ENCODE results near the gene RAB11FIP4. TPM values are rescaled to one million over a fixed set of nuclear protein-coding genes. Genes with fewer than 3 reads are reported as not detected.
"Not testable (repeated sequence)": the region's sequence is repeated elsewhere in the genome, so short reads cannot be mapped to it uniquely, and the experiment has no call there.

The RAB11FIP4 gene
- total RNA-seq, 1 experiment from 2014 or later = 48.8 TPM

DNA sequence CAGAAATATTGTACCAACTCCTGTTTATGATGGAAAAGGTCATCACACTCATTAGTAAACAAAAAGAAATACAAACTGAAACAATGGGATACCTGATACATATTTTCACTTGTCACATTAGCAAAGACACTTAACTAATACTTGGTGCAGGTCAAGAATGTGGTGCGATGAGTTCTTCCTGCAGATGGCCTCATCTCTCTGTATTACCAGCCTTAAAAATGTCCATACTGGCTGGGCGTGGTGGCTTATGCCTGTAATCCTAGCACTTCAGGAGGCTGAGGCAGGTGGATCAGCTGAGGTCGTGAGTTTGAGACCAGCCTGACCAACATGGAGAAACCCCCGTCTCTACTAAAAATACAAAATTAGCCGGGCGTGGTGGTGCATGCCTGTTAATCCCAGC is 8.0 kb upstream of the RAB11FIP4 start:
- DNase-seq (ENCODE audit: low read depth, low spot score); in situ Hi-C loops (cut with HindIII; ENCODE audit: low pct_unique_long_range_greater_than_20kb, low sequenced_read_pairs): not testable (repeated sequence)

DNA sequence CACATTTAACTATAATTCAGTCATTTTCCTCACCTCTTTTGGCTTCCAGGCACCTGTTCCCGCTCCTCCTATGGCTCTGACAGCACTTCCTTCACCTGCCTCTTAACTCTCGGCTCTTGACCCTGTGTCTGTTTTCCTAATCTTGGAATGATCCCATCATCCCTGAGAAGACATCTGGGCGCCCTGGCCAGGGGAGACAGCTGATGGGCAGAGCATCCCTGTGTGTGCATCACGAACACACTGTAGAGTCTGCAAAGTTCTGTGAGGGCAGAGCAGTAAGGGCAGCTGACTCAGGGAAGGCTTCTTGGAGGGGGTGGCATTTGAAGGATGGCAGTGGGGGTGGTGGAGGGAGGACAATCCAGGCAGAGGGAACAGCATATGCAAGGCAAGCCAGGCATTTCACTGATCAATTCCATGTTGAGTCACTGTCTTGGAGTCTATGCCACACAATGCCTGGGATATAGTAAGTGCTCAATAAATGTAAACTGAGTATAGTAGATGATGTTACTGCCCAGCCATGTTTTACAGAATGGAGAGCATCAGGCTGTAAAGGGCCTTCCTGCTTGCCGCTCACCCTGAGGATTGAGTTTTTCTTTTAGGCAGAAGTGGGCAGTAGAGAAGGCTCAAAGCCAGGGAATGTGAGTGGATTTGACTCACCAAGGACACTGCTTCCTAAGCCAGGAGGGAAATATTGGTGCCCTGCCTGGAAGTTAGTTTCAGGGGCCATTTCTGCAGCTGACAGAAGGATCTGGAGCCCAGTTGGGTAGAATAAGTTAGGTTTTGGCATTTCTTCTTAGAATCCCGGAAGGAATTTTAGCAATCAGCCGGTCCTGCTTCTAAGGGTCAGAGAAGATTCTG is 5.8 kb upstream of the RAB11FIP4 start:
- DNase-seq (ENCODE audit: low read depth, low spot score) = no peak

DNA sequence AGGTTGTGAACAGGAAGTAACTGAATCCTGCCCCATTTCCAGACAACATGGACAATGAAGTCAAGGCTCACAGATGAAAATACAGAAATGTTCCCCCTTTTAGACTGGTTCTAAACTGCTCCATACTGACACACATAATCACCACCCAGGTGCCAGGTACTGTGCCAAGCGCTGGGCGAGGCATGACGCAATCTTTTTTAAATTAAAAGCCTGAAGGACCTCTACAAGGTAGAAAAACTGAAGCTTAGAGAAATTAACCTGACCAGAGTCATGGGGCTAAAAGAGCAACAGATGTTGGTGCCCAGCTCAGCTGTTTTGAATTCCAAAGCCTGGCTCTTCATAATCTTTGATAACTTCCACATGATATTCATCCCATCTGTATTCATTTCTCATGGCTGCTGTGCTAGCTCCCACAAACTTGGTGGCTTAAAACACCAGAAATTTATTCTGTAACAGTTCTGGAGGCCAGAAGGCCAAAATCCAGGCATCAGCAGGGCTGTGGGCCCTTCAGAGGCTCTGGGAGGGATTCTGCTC is 4.9 kb upstream of the RAB11FIP4 start:
- in situ Hi-C loops (cut with HindIII; ENCODE audit: low pct_unique_long_range_greater_than_20kb, low sequenced_read_pairs) = no loop called here
- no peak for DNase-seq (ENCODE audit: low read depth, low spot score)

More for the DNA sequence above, 5.8 kb upstream of the RAB11FIP4 start:
- in situ Hi-C loops (cut with HindIII; ENCODE audit: low pct_unique_long_range_greater_than_20kb, low sequenced_read_pairs) = no loop called here

DNA sequence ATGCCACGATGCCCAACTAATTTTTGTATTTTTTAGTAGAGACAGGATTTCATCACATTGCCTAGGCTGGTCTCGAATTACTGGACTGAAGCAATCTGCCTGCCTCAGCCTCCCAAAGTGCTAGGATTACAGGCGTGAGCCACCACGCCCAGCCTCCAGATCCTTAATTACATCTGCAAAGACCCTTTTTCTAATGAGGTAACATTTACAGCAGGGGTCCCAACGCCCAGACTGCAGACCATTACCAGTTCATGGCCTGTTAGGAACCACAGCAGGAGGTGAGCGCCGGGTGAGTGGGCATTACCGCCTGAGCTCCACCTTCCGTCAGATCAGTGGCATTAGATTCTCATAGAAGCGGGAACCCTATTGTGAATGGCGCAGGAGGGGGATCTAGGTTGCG is 4.0 kb upstream of the RAB11FIP4 start:
- DNase-seq (ENCODE audit: low read depth, low spot score) = no peak
- in situ Hi-C loops (cut with HindIII; ENCODE audit: low pct_unique_long_range_greater_than_20kb, low sequenced_read_pairs) = no loop called here

DNA sequence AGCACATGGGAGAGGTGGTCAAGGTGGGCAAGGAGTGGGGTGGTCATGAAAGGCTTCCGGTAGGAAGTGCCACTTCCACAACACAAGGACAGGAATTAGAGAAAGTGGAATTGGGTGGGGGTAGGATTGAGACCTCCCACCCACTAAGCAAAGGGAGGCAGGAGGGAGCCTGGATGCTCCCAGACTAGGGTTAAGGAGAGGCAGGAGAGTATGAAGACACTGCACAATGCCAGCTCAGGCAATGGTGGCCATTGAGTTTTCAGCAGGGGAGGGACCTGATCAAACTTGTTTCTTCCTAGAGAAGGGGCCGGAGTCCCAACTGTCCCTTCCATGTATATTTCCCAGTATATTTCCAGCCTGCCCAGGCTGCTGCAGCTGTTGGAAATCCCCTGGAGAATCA is 3.1 kb upstream of the RAB11FIP4 start:
- in situ Hi-C loops (cut with HindIII; ENCODE audit: low pct_unique_long_range_greater_than_20kb, low sequenced_read_pairs) = no loop called here
- no peak for DNase-seq (ENCODE audit: low read depth, low spot score)

DNA sequence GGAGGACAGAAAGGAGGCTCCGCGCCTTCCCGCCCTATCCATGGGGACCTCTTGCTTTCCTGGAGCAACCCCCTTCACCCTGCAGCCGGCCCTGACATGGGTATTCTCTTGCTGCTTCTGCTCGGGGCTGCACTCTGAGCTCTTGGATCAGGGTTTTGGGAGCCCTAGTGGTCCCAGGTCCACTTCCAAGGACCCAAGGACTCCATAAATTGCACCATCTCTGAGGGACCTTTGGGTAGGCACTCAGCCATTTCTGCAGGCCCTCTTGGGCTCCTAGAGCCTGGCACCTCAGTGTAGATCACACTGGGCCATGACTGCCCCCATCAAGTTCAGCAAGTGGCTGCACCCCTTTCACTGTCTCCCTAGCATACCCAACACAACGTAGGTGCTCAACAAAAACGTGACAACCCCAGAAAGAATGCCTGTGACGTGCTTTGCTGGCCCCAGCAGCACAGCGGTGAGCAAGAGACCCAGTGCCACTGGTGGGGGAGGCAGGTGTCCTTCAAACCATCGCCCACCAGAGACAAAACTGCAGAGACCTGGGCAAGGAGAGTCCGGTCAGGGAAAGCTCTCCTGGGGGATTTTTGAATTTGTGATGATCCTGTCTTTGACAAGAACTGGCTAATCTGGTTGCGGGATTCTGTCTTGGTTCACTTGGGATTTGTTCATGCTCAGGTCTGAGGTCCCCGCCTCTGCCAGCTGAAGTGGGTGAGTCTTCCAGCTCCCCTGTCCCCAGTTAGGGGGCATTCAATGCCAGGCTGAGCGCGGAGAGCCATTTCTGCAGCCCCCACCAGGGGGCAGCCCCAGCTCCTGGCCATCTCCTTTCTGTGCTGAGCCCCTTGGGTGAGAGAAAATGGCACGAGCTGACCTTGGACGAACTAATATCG is 2.5 kb upstream of the RAB11FIP4 start:
- peak; percentile 54 for DNase-seq (ENCODE audit: low read depth, low spot score)
- in situ Hi-C loops (cut with HindIII; ENCODE audit: low pct_unique_long_range_greater_than_20kb, low sequenced_read_pairs) = no loop called here

DNA sequence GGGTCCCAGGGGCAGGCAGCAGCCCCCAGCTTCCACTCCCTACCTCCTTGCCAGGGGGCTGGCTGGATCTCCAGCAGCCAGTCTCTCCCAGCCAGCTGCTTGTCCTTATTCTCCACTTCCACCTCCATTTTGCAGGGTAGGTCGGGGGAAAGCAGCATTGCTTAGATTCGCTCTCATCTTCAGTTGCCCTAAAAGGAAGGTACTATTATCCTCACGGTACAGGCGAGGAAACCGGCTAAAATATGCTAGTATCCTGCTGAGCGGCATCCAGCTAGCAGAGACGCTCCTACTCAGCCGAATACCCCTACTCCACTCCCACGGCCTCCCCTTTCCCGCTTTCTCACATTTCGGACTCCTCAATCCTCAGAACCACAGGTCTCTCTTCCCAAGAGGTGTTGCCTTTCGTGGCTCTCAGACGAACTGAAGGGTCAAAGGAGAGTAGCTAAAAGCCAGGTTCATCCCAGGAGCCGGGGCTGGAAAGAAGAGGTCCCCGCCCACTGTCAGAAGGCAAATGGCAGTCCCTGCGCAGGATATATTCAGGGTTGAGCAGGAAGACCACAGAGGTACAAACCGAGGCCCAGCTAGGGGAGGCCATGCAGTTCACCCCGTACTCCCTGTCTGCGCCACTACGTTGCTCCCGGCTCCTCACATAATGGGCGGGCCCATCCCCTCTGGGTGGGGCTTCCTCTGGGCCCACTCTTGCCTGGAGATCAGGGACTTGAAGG is 1.7 kb upstream of the RAB11FIP4 start:
- DNase-seq (ENCODE audit: low read depth, low spot score) = no peak
- in situ Hi-C loops (cut with HindIII; ENCODE audit: low pct_unique_long_range_greater_than_20kb, low sequenced_read_pairs) = no loop called here

DNA sequence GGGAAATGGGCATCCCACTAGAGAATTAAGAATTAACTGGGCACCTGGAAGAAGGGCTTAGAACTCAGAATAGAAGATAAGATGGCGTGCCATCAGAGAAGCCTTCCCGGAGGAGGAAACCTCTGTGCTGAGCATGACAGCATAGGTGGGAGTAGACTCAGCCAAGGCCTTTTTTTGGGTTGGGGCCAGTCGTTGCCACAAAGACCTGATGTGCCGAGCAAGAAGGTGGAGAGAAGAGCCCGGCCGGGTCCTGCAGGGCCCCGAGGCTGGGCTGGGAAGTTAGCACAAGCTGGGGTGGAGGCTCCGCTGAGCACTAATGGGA is 1.1 kb upstream of the RAB11FIP4 start:
- in situ Hi-C loops (cut with HindIII; ENCODE audit: low pct_unique_long_range_greater_than_20kb, low sequenced_read_pairs) = no loop called here
- DNase-seq (ENCODE audit: low read depth, low spot score) = no peak

DNA sequence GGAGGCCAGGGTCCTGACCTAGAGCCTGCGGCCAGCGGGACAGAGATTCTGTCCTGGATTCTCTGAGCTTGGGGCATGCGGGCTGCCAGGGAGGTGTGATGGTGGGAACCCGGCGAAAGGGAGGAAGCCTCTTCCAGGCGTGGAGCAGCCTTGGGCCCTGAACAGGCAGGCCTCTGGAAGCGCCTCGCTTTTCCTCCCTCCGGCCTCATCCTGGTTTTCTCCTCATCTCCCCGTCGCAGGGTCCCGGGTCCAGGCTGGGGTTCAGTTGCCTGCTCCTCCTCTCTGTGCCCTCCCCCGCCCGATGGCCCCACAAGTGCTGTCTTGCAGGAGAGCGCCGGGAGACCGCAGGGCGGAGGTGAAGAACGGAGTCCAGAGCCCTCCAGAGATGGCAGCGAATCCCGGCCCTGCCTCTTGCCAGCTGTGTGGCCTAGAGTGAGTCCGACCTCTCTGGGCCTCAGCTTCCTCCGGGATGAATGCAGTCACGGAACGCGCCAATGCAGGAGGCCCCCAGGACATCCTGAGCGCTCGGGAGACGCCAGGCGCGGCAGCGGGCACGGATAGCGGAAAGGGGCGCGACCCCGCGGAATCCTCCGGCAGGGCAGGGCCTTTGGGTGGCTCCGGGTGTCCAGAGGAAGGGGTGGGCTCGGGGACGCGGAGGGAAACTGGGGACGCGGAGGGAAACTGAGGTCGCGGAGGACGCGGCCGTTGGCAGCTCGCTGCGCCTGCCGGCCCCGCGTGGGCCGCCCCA is 553 bp upstream of the RAB11FIP4 start:
- DNase-seq (ENCODE audit: low read depth, low spot score) = no peak
- in situ Hi-C loops (cut with HindIII; ENCODE audit: low pct_unique_long_range_greater_than_20kb, low sequenced_read_pairs) = no loop called here

DNA sequence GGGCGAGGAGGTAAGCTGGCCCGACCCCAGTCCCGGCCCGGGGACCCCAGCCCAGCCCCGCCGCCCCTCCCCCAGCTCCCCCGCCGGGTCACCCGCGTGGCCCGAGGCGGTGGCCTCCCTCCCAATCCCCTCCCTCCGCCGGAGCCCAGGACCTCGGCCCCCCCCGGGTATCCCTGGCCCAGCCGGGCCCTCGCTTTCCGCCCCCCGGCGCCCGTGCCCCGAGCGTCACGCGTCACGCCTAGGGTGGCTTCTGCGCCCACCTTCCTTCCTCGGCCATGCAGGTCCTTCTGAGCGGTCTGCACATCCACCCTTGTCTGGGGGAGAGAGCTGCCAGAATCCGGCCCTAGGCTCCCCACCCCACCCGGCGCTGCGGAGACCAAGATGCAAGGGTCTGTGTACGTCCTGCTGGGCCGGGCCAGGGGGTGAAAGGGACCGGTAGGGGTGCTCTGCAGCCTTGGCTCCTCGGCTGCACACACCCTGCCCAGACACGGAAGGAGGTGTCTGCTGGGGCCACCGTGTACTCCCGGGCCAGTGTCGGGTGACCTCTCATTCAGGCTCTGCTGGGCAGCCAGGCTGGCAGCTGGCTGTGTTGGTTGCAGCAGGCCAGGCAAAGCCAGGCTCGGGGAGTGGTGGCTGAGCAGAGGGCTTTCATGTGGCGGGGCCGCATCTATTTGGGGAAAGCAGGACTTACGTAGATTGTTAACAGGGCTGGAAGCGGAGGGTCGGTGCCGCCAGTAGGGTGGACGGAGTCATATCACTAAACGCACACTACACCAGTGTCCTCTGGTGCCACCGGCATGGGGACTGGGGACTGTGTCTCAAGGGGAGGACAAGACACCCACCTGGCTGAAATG is 754 bp downstream of the RAB11FIP4 start:
- in situ Hi-C loops (cut with HindIII; ENCODE audit: low pct_unique_long_range_greater_than_20kb, low sequenced_read_pairs) = no loop called here
- DNase-seq (ENCODE audit: low read depth, low spot score) = no peak

DNA sequence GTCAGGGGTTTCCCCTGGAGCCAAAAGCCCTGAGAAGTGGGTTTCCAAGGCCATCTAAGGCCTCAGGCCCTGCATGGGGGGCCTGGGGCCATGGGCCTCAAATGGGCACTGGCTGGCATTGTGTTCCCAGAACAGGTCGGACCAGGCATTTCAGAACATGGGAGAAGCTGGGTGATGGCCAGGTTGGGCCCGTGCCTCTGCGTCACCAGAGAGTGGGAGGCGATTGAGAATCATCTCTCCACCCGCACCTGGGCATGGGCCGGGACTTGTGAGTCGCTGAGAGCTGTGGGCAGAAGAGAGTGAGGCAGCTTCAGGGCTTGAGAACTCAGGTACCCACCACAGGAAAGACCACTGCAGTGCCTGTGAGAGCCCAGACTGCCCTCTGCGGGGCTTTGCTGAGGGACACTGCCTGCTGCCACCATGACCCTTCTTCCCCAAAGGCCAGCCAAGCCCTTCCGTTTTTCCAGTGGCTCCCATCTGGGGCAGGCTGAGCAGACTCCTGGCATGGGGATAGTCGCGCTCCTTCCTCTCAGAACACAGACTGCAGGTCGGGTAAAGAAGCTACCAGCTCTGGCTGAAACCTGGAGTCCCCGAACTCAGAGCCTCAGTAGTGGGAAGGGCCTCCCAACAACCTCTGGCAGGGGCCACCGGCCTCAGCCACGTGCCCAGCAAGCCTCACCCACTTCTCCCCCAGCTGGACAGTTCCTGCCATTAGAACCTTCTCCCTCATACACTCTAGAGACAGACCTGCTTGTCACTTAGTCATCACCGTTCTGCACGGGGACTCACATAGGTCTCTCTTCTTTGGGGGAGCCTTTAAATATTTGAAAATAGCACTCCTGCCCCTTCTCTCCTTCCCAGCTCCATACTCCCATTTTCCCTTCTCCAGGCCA is 1.6 kb downstream of the RAB11FIP4 start:
- in situ Hi-C loops (cut with HindIII; ENCODE audit: low pct_unique_long_range_greater_than_20kb, low sequenced_read_pairs) = no loop called here
- DNase-seq (ENCODE audit: low read depth, low spot score) = no peak

DNA sequence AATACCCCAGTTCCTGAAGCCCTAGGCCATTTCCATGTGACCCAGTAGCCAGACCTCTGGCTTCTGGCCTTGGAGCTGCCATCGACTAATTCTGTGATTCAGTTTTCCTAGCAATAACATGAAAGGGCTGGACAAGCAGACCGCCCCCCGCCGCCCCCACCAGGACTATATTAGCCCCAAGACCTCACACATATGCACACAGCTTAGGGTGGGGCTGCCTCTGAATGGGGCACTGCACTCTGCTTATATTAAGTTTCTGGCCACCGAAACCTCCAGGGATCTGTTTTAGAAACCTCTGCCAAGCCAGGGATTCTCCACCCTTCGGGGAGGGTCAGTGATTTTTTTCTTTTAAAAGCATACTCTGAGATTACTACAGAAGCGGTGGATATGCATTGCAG is 2.3 kb downstream of the RAB11FIP4 start:
- in situ Hi-C loops (cut with HindIII; ENCODE audit: low pct_unique_long_range_greater_than_20kb, low sequenced_read_pairs) = no loop called here
- no peak for DNase-seq (ENCODE audit: low read depth, low spot score)

DNA sequence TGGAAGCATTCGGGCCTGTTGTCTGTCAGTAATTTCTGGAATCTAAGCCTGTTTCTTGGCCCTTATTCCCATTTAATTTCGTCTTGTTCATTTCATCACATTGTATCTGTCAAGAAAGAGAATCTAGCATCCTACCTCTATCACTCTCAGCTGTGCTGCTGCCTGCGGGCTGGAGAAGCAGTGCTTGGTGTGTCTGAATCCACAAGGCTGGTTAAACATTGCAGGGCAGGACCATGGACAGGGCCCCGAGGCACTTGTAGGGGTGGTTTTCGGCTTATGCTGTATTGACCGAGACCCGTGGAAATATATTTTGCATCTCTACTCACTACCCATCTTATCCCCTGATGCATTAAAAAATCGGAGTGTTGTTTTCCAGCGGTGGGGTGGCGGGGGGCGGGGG is 3.1 kb downstream of the RAB11FIP4 start:
- DNase-seq (ENCODE audit: low read depth, low spot score) = peak; percentile 28
- in situ Hi-C loops (cut with HindIII; ENCODE audit: low pct_unique_long_range_greater_than_20kb, low sequenced_read_pairs) = no loop called here

DNA sequence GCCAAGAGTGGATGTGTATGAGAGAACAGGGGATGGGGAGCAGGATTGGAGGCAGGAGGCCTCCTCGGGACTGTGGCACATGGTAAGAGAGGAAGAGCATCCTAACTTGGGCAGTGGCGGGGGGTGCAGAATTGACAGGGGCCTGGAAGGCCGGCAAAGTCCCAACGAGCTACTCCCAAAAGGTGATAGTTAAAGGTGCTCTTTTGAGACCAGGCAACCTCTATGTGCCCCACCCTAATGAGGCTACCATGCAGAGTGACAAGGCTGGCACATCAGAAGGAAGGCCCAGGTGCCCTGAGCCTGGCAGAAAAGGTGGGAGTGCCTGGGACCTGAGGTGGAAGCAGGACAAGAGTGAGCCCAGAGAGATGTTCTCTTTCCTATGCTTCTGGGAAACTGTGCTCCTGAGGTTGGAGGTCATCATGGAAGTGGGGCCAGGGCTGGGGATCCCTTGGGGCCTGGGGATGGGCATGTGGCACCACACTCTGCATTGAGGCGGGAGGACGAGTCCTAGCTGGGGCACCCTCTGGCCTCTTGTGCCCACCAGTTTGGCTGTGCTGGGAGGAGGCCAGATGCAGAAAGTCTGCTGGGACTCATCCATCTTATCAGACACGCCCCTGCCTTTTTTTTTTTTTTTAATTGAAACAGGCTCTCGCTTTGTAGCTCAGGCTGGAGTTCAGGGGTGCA is 5.9 kb downstream of the RAB11FIP4 start:
- no peak for DNase-seq (ENCODE audit: low read depth, low spot score)
- in situ Hi-C loops (cut with HindIII; ENCODE audit: low pct_unique_long_range_greater_than_20kb, low sequenced_read_pairs) = no loop called here
